AG09309 (cell line): ENCODE results near the gene EIF3F.

Experiments
- DNase-seq: peaks from one replicate; pipeline ENCODE4 v3.0.0-alpha.2; 2010; ENCODE audit warnings: low read depth
- H3K4me3 ChIP-seq: 2 replicates; pipeline ENCODE4 v1.5.1; 2011; ENCODE audit warnings: mild to moderate bottlenecking, low read depth, low read length, moderate library complexity; ENCODE audit not compliant: control insufficient read depth
- CTCF ChIP-seq: IDR thresholded peaks from 2 replicates; pipeline ENCODE4 v1.5.1; 2011; ENCODE audit warnings: mild to moderate bottlenecking, low read depth, low read length, inconsistent platforms; ENCODE audit not compliant: insufficient read depth, control insufficient read depth; ENCODE audit errors: missing control alignments

Gene EIF3F

DNA sequence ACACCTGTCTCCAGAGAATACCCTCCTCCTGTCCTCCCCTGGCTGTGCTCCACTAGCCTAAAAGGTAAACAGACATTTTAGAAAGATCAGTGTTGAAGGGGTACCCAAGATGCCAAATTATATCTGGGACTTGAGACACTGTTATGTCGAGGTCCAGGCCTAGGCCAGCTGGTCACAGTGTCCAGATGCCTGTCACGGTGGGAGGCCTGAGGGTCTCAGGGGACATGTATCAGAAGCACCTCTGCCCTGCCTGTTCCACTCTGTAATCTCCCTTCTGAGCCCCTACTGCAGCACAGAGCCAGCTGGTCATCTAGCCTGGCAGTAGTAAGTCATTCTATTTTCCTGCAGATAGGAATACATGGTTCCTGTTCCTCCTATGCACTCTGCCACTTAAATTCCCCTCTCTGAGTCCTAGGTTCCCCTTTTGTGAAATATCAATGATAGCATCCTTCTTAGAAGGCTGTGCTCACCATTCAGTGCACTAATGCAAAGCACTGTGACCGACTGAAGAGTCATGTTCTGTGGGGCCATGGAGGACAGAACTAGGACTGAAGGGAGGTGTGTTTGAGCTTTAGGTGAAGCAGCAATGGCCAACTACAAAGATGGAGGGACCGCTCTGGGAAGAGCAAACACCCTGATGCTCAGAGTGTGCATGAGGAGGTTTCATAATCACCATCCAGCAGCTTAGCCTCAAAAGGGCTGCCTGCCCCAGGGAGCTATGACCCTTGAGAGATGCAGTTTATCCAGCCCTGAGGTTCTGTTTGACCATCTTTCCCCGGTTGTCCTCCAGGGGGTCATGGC, 49.1 kb downstream of the EIF3F start:
- H3K4me3 ChIP-seq: no peak overlapping the region
- TF ChIP-seq CTCF: no peak
- no peak for DNase-seq

DNA sequence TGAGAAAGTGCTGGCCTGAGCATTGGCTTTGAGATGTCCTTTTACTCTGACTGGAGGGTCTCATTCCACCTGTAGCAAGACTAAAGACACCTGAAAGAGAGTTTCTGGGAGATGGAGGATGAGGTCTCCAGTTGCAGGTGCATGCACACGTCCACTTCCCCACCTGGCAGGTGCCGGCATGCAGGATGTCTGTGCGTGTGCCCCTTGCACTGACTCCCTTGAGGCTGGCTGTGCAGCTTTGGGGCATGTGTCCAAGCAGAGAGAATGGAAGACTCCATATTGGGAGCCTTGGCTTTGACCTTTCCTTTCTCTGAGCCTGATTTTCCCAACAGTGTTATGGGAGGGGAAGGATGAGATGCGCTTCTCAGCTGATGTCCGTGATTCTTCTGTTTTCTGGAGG, 49.8 kb downstream of the EIF3F start:
- no peak for TF ChIP-seq CTCF
- no peak overlapping the region for H3K4me3 ChIP-seq
- DNase-seq: no peak

DNA sequence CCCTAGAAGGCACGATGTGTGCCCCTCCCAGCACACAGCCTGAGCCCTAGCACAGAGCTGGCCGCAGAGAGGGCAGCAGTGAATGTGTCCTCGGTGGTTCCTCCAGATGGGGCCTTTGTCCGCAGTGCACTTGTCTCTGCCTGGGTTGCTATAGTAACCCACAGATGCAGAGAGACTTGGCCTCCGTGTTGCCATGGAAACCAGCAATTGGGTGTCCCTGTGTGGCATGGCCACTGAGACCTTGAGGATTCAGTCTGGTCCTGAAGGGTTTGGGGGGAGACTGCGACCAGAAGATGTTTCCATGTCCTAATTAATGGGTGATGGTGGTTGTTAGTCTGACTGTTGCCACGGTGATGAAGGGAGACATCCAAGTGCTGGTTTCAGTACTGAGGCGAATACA, 51.3 kb downstream of the EIF3F start:
- H3K4me3 ChIP-seq: no peak overlapping the region
- DNase-seq: no peak
- no peak for TF ChIP-seq CTCF

GRCh38 chr11:8038811-8039529, 51.8 kb downstream of the EIF3F start:
- DNase-seq: no peak
- TF ChIP-seq CTCF: no peak

GRCh38 chr11:8039530-8040260, 52.6 kb downstream of the EIF3F start:
- no peak for DNase-seq
- no peak overlapping the region for H3K4me3 ChIP-seq
- no peak for TF ChIP-seq CTCF

More at GRCh38 chr11:8038811-8039529, 51.8 kb downstream of the EIF3F start:
- H3K4me3 ChIP-seq: no peak overlapping the region

- no peak for TF ChIP-seq CTCF
- no peak for DNase-seq
- no peak overlapping the region for H3K4me3 ChIP-seq
Observed at GRCh38 chr11:8040261-8040920, 53.3 kb downstream of the EIF3F start.
